Measurements from ENCODE around the gene FOXL2NB. TPM values are rescaled to one million over a fixed set of nuclear protein-coding genes. Genes with fewer than 3 reads are reported as not detected.

FOXL2NB gene
- total RNA-seq, 1 experiment from 2014 or later: 0.35 TPM

DNA sequence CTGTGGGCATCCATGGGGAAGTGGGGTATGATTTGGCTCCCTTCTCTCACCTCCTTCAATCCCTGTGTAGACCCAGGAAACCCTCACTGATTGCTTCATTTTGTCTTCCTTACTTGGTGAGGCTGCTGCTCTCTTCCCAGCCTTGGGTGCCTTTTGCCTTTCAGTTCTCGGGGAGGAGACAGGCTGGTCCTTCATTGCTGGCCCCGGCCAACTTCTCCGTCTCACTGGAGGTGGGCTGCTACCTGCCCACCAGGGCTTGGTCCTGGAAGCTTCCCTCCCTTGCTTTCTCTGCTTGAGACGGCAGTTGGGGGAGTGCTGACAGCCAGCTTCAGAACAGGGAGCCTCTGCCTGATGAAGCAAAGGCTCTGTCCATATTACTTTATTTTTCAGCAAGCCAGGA, 4.7 kb upstream of the FOXL2NB start:
- no peak for DNase-seq
- Mint-ChIP-seq H3K27ac (ENCODE audit: unreplicated experiment) (no peak overlapping the region), H3K4me1 (ENCODE audit: low read depth, unreplicated experiment) (peaks cover 26% of the 10 kb centered on the region), H3K4me3 (ENCODE audit: low read depth, unreplicated experiment) (no peak overlapping the region), H3K36me3 (ENCODE audit: insufficient read depth, unreplicated experiment) (peaks cover 25% of the 10 kb centered on the region), H3K9me3 (ENCODE audit: low read depth, unreplicated experiment) (no peaks in the 10 kb centered on the region), H3K27me3 (ENCODE audit: unreplicated experiment) (peaks cover 93% of the 10 kb centered on the region)
- intact Hi-C loops (cut with micrococcal nuclease; ENCODE audit: unreplicated experiment): loop anchor here (5.0 kb wide), 2 partner anchors 90 to 165 kb away; no protein-coding TSS in a partner anchor
- BruUV-seq (replicated peaks): no TSS peak
- CTCF ChIA-PET: no interaction called here
- TF ChIP-seq, protein P1, sequence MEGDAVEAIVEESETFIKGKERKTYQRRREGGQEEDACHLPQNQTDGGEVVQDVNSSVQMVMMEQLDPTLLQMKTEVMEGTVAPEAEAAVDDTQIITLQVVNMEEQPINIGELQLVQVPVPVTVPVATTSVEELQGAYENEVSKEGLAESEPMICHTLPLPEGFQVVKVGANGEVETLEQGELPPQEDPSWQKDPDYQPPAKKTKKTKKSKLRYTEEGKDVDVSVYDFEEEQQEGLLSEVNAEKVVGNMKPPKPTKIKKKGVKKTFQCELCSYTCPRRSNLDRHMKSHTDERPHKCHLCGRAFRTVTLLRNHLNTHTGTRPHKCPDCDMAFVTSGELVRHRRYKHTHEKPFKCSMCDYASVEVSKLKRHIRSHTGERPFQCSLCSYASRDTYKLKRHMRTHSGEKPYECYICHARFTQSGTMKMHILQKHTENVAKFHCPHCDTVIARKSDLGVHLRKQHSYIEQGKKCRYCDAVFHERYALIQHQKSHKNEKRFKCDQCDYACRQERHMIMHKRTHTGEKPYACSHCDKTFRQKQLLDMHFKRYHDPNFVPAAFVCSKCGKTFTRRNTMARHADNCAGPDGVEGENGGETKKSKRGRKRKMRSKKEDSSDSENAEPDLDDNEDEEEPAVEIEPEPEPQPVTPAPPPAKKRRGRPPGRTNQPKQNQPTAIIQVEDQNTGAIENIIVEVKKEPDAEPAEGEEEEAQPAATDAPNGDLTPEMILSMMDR (IDR thresholded peaks at IDR 0.05; ENCODE audit: unreplicated experiment): no peak

DNA sequence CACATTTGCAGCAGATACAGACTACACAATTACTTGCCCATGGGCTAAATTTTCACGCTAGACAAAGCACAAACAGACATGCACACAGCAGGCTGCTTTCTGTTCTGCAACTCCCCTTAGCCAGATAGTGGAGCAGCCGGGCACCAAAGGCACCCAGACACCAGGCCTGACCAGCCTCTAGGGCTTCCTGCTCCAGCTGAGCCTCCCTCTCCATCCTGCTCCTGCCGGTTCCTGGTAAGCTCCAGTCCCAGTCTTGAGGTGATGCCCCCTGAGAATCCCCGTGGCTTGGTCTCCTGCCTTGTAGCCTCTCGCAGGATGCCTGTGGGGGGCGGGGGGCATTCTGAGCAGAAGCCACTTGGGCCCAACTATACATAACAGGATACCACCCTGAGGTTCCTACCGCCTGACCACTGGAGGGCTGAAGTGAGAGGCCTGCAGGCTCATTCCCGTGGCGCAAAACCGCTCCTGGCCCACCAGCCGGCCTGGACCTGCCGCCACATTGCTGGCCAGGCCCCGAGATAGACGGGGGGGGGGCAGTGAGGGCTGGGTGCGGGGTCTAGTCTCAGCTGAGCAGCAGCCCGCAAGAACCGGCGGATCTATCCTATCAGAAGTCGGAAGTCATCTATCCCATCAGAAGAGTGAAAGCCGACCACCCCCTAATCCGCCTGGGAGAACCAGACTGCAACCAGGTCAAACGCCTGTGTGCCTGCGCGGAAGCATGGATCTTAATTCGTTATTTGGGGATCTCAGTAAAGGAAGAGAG, 4.0 kb upstream of the FOXL2NB start:
- no peak overlapping the region for H3K4me3 Mint-ChIP-seq (ENCODE audit: low read depth, unreplicated experiment)
- DNase-seq: no peak
- H3K9me3 Mint-ChIP-seq (ENCODE audit: low read depth, unreplicated experiment): no peaks in the 10 kb centered on the region
- intact Hi-C loops (cut with micrococcal nuclease; ENCODE audit: unreplicated experiment): loop anchor here (5.0 kb wide), 2 partner anchors 89 to 164 kb away; no protein-coding TSS in a partner anchor
- CTCF ChIA-PET: no interaction called here
- TF ChIP-seq, protein P1 (IDR thresholded peaks at IDR 0.05; ENCODE audit: unreplicated experiment): no peak
- peaks cover 93% of the 10 kb centered on the region for H3K27me3 Mint-ChIP-seq (ENCODE audit: unreplicated experiment)
- no peak overlapping the region for H3K27ac Mint-ChIP-seq (ENCODE audit: unreplicated experiment)
- peaks cover 23% of the 10 kb centered on the region for H3K4me1 Mint-ChIP-seq (ENCODE audit: low read depth, unreplicated experiment)
- BruUV-seq (replicated peaks): no TSS peak
- H3K36me3 Mint-ChIP-seq (ENCODE audit: insufficient read depth, unreplicated experiment): peaks cover 27% of the 10 kb centered on the region

DNA sequence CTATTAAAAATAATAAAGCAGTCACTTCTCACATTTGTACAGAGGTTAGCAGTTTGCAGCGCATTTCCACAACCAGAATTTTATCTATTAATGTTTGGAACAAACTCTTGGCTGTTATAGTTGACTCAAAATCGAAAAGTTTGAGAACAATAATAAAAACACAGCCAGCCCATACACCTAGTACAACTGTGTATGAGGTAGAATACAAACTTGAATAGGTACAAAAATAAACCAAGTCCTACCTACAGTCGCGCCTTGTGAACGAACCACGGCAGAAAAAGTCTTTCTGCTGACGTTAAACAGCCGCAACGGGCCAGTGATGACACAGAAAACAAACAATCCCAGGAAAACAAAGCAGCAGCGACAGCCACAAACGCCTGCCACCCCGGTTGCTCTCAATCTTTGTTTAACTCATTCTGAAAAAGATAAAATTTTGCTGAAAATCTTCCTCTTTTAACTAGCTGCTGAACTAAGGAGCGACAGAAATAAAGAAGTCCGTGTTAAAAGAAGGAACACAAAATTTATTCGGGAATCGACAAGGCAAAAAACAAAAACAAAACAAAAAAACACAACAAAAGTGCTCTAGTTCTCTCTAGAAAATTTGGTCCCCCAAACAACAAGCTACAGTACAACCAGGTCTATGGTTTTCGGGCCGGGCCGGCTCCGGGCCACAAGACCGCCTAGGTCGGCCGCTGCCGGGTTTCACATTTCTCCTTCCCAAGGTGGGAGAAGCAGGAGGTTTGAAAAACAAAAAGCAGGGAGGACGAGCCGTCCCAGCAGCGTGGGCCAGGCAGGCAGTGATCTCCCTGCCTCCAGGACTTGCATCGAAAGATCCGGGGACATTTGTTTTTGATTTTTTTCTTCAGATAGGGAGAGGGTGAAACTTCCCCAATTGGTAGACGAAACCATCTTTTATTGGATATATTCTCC, 3.0 kb upstream of the FOXL2NB start:
- TF ChIP-seq, protein P1 (IDR thresholded peaks at IDR 0.05; ENCODE audit: unreplicated experiment): no peak
- H3K27me3 Mint-ChIP-seq (ENCODE audit: unreplicated experiment): peaks cover 93% of the 10 kb centered on the region
- CTCF ChIA-PET: interaction anchor here (0.7 to 1.9 kb wide), 5 partner anchors 8 to 399 kb away, joined by 3 to 12 read pairs (median 3); no protein-coding TSS in a partner anchor
- intact Hi-C loops (cut with micrococcal nuclease; ENCODE audit: unreplicated experiment): loop anchor here (5.0 kb wide), 2 partner anchors 88 to 163 kb away; no protein-coding TSS in a partner anchor
- no peak overlapping the region for H3K4me3 Mint-ChIP-seq (ENCODE audit: low read depth, unreplicated experiment)
- peaks cover 16% of the 10 kb centered on the region for H3K4me1 Mint-ChIP-seq (ENCODE audit: low read depth, unreplicated experiment)
- DNase-seq: no peak
- H3K36me3 Mint-ChIP-seq (ENCODE audit: insufficient read depth, unreplicated experiment): peaks cover 27% of the 10 kb centered on the region
- no TSS peak for BruUV-seq (replicated peaks)
- H3K27ac Mint-ChIP-seq (ENCODE audit: unreplicated experiment): no peak overlapping the region
- H3K9me3 Mint-ChIP-seq (ENCODE audit: low read depth, unreplicated experiment): no peaks in the 10 kb centered on the region

DNA sequence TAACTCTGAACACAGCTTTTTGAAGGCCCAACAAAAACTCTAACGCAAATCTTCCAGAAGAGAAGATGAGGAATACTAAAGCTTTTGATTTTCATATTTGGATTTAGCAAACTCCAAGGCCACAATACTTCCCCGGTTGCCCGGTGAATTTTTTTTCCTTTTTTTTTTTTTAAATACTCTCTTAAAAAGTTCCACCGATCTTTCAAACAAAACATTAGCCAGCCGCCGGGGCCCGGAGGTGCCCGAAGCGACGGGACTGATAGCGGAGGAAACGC, 2.4 kb upstream of the FOXL2NB start:
- Mint-ChIP-seq H3K4me3 (ENCODE audit: low read depth, unreplicated experiment) (peak overlapping the region; percentile 66), H3K4me1 (ENCODE audit: low read depth, unreplicated experiment) (peaks cover 16% of the 10 kb centered on the region), H3K27me3 (ENCODE audit: unreplicated experiment) (peaks cover 93% of the 10 kb centered on the region), H3K36me3 (ENCODE audit: insufficient read depth, unreplicated experiment) (peaks cover 27% of the 10 kb centered on the region), H3K27ac (ENCODE audit: unreplicated experiment) (no peak overlapping the region), H3K9me3 (ENCODE audit: low read depth, unreplicated experiment) (no peaks in the 10 kb centered on the region)
- TF ChIP-seq, protein P1 (IDR thresholded peaks at IDR 0.05; ENCODE audit: unreplicated experiment): no peak
- BruUV-seq (replicated peaks): no TSS peak
- no peak for DNase-seq
- CTCF ChIA-PET: interaction anchor here (0.7 to 1.9 kb wide), 5 partner anchors 8 to 398 kb away, joined by 3 to 12 read pairs (median 3); no protein-coding TSS in a partner anchor
- intact Hi-C loops (cut with micrococcal nuclease; ENCODE audit: unreplicated experiment): loop anchor here (5.0 kb wide), 2 partner anchors 88 to 163 kb away; no protein-coding TSS in a partner anchor
